ENCODE measurements around the gene PLCB4. TPM values are rescaled to one million over a fixed set of nuclear protein-coding genes. Genes with fewer than 3 reads are reported as not detected.

PLCB4 gene
- total RNA-seq, 1 donor, result 0.21 TPM

DNA sequence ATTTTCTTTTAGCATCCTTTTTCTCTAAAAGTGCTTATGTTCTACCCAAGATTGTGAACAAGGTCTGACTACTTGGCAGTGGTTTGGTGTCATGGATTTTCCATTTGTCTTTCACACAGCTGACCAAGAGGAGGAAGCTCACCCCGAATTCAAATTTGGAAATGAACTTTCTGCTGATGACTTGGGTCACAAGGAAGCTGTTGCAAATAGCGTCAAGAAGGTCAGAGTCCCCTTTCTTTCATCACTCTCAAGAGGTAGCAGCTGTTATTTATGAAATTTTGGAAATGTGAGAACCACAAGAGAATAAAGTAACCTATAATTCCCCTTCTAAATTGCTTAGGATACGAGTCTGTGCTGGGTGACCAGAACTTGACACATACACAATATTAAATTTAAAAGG, 332.5 kb downstream of the PLCB4 start:
- Histone ChIP-seq H3K9me3 (ENCODE audit: low read depth, low read length) (no peaks in the 10 kb centered on the region), H3K4me1 (ENCODE audit: insufficient read depth, low read length) (peaks cover 10% of the 10 kb centered on the region), H3K4me3 (ENCODE audit: low read length) (no peak overlapping the region), H3K27me3 (ENCODE audit: insufficient read depth, low read length) (no peaks in the 10 kb centered on the region)

DNA sequence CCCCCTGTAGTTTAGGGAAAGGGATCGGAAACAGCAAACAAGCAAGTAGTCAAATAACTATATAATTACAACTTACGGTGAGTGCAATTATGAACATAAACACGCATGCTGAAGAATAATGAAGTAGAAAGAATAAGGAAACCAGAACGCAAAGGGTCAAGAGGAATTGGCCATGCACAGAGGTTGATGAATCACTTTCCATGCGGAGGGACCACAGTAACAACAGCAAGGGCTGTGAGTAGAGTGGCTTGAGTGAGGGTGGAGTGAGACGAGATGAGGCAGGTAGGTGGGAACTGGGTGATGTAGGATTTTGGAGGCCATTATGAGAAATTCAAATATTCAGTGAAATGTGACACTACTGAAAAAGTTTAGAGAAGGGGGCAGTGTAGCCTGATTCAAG, 333.3 kb downstream of the PLCB4 start:
- no peaks in the 10 kb centered on the region for H3K9me3 ChIP-seq (ENCODE audit: low read depth, low read length)
- H3K27me3 ChIP-seq (ENCODE audit: insufficient read depth, low read length), result no peaks in the 10 kb centered on the region
- peaks cover 9% of the 10 kb centered on the region for H3K4me1 ChIP-seq (ENCODE audit: insufficient read depth, low read length)
- no peak overlapping the region for H3K4me3 ChIP-seq (ENCODE audit: low read length)

DNA sequence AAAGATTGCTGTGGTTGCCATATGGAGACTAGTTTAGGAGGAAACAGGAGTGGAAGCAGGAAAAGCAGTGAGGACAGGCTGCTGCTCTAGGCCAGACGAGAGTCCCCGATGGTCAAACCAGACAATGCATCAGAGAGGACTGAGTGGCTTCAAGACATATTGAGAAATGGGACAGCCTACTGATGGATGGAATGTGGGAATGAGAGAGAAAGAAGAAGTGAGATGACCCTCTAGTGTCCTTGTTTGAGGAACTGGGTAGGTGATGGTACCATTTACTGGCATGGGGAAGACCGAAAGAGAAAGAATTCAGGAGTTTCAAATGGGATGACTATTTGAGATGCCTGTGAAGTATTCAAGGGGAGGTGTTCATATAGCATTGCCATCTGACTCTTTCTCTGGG, 333.7 kb downstream of the PLCB4 start:
- Histone ChIP-seq H3K4me1 (ENCODE audit: insufficient read depth, low read length) (peaks cover 5% of the 10 kb centered on the region), H3K4me3 (ENCODE audit: low read length) (no peak overlapping the region), H3K9me3 (ENCODE audit: low read depth, low read length) (no peaks in the 10 kb centered on the region)

DNA sequence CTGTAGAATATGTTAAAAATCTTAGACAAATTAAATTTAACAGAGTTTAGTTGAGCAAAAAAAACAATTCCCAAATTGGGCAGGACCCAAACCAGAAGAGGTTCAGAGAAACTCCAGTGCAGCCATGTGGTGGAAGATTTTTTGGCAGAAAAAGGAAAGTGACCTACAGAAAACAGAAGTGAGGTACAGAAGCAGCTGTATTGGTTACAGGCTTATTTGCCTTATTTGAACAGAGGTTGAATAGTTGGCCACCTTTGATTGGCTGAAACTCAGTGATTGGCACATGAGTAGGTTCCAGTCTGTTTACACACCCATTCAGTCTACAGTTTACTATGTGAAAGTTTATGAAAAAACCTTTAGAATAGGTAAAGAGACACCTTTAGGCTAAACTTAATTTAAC, 334.6 kb downstream of the PLCB4 start:
- H3K9me3 ChIP-seq (ENCODE audit: low read depth, low read length), result no peaks in the 10 kb centered on the region
- H3K4me1 ChIP-seq (ENCODE audit: insufficient read depth, low read length), result no peaks in the 10 kb centered on the region
- H3K27me3 ChIP-seq (ENCODE audit: insufficient read depth, low read length), result no peaks in the 10 kb centered on the region
- no peak overlapping the region for H3K4me3 ChIP-seq (ENCODE audit: low read length)

More for the DNA sequence above, 333.7 kb downstream of the PLCB4 start:
- H3K27me3 ChIP-seq (ENCODE audit: insufficient read depth, low read length), result no peaks in the 10 kb centered on the region

DNA sequence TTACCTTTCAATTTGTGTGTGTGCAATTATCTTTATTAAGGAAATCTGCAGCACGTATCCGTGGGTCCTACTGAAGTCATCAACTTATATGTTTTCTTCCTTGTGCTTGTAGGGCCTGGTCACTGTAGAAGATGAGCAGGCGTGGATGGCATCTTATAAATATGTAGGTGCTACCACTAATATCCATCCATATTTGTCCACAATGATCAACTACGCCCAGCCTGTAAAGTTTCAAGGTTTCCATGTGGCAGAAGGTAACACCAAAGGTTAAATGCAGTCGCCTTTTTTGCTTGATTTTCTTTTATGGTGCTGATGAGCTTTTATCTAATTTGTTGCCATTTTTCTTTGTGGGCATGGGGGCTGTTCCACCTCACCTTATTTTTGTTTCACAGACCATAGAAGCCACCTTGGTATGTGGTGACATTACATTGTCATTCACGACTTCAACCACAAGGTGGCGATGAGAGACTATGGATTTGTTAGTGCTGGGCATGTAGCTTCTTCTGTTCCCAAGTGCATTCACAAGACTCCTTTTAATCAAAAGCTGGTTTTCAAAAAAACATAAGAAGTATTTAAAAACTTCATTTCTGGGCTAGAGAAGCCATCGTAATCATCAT, 339.0 kb downstream of the PLCB4 start:
- no peaks in the 10 kb centered on the region for H3K4me1 ChIP-seq (ENCODE audit: insufficient read depth, low read length)
- no peak overlapping the region for H3K4me3 ChIP-seq (ENCODE audit: low read length)
- no peaks in the 10 kb centered on the region for H3K27me3 ChIP-seq (ENCODE audit: insufficient read depth, low read length)
- H3K9me3 ChIP-seq (ENCODE audit: low read depth, low read length), result no peaks in the 10 kb centered on the region

DNA sequence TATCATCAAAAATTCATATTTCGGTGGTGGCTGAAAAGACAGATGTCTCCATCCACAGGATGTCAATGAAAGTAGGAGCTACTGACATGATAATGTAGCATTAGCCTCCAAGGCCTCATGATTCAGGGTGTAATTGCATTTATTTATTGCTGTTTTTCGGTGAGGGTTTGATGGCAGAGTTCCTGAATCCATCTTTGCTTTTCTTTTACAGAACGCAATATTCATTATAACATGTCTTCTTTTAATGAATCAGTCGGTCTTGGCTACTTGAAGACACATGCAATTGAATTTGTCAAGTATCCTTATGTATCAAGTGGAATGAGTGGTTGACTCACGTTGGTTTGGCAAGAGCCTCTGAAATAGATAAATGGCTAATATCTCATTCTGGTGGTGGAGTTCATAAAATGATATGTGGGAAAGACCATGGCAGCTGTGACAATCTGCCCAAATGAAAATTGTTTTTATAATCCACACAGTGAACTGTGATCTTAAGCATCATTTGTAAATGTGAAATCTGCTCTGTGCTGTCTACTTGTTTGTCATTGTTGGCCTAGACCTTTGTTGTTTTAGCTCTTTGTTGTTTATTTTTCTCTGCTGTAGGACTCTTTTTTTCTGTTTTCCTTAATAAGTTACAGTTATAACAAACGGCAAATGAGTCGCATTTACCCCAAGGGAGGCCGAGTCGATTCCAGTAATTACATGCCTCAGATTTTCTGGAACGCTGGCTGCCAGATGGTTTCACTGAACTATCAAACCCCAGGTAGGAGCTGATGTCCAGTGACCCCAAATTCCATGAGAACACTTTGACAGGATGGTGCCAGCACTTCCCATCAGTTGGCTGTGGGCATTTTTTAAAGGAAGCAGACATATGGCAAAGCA, 339.8 kb downstream of the PLCB4 start:
- Histone ChIP-seq H3K4me1 (ENCODE audit: insufficient read depth, low read length) (no peaks in the 10 kb centered on the region), H3K4me3 (ENCODE audit: low read length) (no peak overlapping the region), H3K27me3 (ENCODE audit: insufficient read depth, low read length) (no peaks in the 10 kb centered on the region), H3K9me3 (ENCODE audit: low read depth, low read length) (no peaks in the 10 kb centered on the region)

DNA sequence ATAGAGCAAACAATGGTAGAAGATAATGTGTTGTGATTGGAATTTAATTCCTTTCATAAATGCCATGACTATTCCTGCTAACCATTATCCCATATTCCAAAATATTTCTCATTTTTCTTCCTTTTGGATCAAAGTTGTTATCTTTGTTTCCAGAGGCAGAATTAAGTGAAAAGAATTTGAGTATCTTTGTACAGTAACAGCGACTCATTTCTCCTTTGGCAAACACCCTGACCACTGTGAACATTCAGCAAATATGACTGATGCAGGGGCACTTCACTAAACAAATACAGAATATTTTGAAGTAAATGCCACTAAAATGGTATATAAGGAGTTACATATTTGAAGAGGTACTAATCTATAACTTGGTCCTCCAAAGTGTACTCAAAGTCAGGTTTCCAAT, 340.5 kb downstream of the PLCB4 start:
- Histone ChIP-seq H3K9me3 (ENCODE audit: low read depth, low read length) (no peaks in the 10 kb centered on the region), H3K4me3 (ENCODE audit: low read length) (no peak overlapping the region), H3K4me1 (ENCODE audit: insufficient read depth, low read length) (no peaks in the 10 kb centered on the region), H3K27me3 (ENCODE audit: insufficient read depth, low read length) (no peaks in the 10 kb centered on the region)

DNA sequence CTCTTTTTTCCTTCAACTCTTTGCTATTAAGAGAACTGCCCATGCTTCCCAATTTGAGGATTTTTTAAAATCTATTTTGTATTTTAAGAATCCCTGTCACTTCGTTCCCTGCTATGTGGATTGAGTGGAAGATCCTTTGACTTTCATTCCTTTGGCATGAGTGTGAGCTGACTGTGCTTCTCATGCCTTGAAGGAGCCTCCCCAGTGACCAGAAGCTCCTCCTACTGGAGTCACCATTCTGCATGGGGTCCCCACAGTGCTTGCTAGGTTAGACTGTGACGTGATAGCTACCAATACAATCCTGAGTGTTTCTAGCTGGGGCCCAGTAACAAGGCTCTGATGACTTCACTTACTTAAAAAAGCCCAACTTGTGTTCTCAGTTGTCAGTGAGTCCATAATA, 341.1 kb downstream of the PLCB4 start:
- Histone ChIP-seq H3K4me3 (ENCODE audit: low read length) (no peak overlapping the region), H3K4me1 (ENCODE audit: insufficient read depth, low read length) (no peaks in the 10 kb centered on the region), H3K27me3 (ENCODE audit: insufficient read depth, low read length) (no peaks in the 10 kb centered on the region), H3K9me3 (ENCODE audit: low read depth, low read length) (no peaks in the 10 kb centered on the region)

DNA sequence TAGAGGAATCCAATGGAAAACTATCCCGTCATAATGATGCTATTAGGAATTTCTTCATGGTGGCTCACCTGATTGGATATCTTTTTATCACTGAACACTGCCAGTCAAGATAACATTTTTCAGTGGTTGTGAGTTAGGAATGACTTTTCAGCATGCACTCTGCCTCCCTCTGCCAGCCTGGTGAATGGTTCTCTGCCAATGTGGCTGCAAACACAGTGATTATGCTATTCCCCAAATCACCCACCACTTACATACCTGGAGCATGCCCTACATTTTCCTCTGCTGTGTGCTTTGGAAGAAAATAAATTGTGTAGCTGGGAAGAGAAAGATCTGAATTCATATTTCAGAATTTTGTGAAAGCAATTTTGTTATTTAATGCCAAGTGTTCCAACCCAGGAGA, 342.9 kb downstream of the PLCB4 start:
- Histone ChIP-seq H3K27me3 (ENCODE audit: insufficient read depth, low read length) (no peaks in the 10 kb centered on the region), H3K4me1 (ENCODE audit: insufficient read depth, low read length) (no peaks in the 10 kb centered on the region), H3K9me3 (ENCODE audit: low read depth, low read length) (no peaks in the 10 kb centered on the region), H3K4me3 (ENCODE audit: low read length) (no peak overlapping the region)

DNA sequence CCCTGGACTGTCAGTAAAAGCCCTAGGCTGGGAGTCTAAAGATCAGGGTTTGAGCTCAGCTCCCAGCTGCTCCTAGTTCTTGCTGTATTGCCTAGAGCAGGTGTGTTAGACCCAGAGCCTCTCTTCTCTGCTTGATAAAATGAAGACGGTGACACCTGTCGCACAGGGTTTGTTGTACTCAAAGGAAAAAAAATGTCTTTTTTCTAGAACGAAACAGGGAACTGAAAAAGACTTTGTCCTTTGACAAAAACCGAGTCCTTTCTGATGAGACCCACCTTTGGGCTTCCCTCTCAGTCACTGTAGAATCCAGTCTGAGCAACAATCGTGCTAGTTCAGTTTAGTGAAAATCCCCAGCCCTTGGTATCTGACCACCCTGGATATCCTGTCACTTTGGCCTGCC, 343.4 kb downstream of the PLCB4 start:
- no peaks in the 10 kb centered on the region for H3K27me3 ChIP-seq (ENCODE audit: insufficient read depth, low read length)
- H3K4me3 ChIP-seq (ENCODE audit: low read length), result no peak overlapping the region
- no peaks in the 10 kb centered on the region for H3K9me3 ChIP-seq (ENCODE audit: low read depth, low read length)
- no peaks in the 10 kb centered on the region for H3K4me1 ChIP-seq (ENCODE audit: insufficient read depth, low read length)

DNA sequence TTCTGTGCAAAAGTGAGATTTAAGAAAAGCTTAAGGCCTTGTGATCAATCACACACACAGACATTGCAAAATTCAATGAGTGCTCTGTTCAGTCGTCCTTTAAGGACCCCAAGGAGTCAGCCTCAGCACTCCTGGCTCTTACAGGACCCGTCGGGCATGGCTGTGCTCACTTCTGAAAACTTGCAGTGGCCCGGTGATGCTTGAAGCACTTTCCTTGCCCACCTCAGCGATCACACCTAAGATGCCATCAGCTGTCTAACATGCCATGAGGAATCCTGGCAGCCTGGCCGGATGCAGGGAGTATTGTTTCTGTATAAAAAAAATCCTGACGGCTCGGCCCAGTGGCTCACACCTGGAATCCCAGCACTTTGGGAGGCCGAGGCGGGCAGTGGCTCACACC, 344.1 kb downstream of the PLCB4 start:
- no peaks in the 10 kb centered on the region for H3K4me1 ChIP-seq (ENCODE audit: insufficient read depth, low read length)
- H3K9me3 ChIP-seq (ENCODE audit: low read depth, low read length), result no peaks in the 10 kb centered on the region
- H3K4me3 ChIP-seq (ENCODE audit: low read length), result no peak overlapping the region
- H3K27me3 ChIP-seq (ENCODE audit: insufficient read depth, low read length), result no peaks in the 10 kb centered on the region

DNA sequence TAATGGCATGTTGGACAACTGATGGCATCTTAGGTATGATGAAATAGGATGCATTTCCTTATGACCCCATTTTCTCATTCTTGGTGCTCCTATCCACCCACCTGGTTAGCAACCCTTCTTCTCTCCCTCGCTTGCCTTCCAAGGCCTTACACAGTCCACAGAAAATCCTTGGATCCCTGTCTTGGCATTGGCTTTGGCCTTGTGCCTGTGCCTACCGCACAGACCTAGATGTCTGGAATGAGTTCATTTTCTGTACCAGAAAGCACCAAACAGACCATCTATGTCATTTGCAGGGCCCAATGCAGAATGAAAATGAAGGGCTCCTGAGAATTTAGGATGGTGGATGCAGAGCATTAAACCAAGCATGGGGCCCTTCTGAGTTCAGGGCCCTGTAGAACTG, 346.5 kb downstream of the PLCB4 start:
- Histone ChIP-seq H3K4me1 (ENCODE audit: insufficient read depth, low read length) (no peaks in the 10 kb centered on the region), H3K9me3 (ENCODE audit: low read depth, low read length) (no peaks in the 10 kb centered on the region), H3K4me3 (ENCODE audit: low read length) (no peak overlapping the region), H3K27me3 (ENCODE audit: insufficient read depth, low read length) (no peaks in the 10 kb centered on the region)

DNA sequence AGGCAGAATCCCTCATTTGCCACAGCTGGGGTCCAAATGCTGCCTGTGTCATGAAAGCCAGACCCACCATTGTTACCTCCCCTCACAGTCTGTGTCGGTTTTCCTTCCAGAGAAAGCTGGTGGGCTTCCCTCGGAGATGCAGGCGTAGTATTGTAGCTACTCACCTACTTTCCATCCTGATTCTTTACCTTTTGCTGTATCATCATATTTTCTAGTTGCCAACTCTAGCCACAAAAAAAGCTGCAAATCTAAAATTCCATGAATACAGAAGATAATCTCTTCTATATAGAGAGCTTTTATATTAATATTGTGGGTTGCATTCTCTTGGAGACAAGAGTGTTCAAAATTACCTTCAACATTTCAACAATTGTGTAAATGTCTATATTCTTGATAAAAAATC, 347.5 kb downstream of the PLCB4 start:
- Histone ChIP-seq H3K4me3 (ENCODE audit: low read length) (no peak overlapping the region), H3K27me3 (ENCODE audit: insufficient read depth, low read length) (no peaks in the 10 kb centered on the region), H3K9me3 (ENCODE audit: low read depth, low read length) (no peaks in the 10 kb centered on the region), H3K4me1 (ENCODE audit: insufficient read depth, low read length) (no peaks in the 10 kb centered on the region)

DNA sequence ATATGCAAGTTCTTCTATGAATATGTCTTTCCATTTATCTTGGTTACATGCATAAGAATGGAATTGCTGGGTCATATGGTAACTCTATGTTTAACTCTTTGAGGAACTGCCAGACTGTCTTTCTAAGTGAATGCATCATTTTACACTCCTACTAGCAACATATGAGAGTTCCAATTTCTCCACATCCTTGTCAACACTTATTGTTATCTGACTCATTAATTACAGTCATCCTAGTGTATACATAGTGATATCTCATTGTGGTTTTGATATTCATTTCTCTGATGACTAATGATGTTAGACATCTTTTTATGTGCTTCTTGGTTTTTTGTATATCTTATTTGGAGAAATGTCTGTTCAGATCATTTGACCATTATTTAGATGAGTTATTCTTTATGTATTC, 348.8 kb downstream of the PLCB4 start:
- H3K9me3 ChIP-seq (ENCODE audit: low read depth, low read length), result no peaks in the 10 kb centered on the region
- no peaks in the 10 kb centered on the region for H3K27me3 ChIP-seq (ENCODE audit: insufficient read depth, low read length)
- H3K4me3 ChIP-seq (ENCODE audit: low read length), result no peak overlapping the region
- no peaks in the 10 kb centered on the region for H3K4me1 ChIP-seq (ENCODE audit: insufficient read depth, low read length)

DNA sequence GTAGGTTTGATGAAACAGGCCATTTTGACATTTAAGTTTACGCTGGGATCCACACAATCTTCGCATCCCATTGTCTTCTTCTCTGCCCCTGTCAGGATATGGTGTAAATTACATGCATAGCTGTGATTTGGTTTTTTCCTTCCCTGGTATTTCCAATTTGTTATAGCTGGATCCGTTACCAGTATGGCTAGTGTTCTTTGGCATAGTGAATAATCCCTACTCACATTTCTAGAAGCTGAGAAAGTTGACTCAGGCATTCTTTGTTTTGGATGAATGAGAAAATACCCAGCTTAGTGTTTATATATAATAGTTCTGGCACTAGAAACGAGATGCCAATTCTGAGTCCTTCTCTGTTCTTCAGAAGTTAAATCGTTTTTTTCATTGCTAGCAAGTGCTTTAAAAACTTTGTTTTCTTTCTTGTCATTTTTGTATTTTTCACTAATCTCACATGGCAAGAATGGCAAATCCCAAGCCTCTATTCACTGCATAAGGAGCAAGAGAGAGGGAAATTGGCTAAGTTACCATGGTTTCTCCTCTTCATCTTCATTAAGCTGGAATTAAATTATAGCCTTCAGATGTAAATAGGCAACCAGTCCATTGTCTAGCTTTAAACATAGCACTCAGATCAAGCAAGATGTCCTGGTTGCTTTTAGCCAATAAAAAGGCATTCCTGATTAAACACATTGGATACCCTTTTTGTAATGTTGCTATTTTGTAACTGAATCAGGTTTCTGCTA, 353.6 kb downstream of the PLCB4 start:
- Histone ChIP-seq H3K27me3 (ENCODE audit: insufficient read depth, low read length) (no peaks in the 10 kb centered on the region), H3K4me1 (ENCODE audit: insufficient read depth, low read length) (no peaks in the 10 kb centered on the region), H3K9me3 (ENCODE audit: low read depth, low read length) (no peaks in the 10 kb centered on the region), H3K4me3 (ENCODE audit: low read length) (no peak overlapping the region)

Data from mononuclear cell (primary cell).